ENCODE measurements around the gene RNASE12.

GRCh38 chr14:20627346-20628027 lies 36.3 kb upstream of the RNASE12 start:
- TF ChIP-seq EP300 (IDR thresholded peaks at IDR 0.05; ENCODE audit: borderline replicate concordance) (no peak), TAF1 (IDR thresholded peaks at IDR 0.05; ENCODE audit: low read depth) (no peak), NFIC (IDR thresholded peaks at IDR 0.05) (no peak), RAD21 (IDR thresholded peaks at IDR 0.05; ENCODE audit: low read depth) (no peak), CEBPB (IDR thresholded peaks at IDR 0.05) (no peak), MAX (IDR thresholded peaks at IDR 0.05) (no peak), ZBTB7A (IDR thresholded peaks at IDR 0.05; ENCODE audit: low read depth) (no peak), REST (IDR thresholded peaks at IDR 0.05; ENCODE audit: low read depth) (no peak)

All from Ishikawa (cell line).